MCF 10A (cell line): ENCODE data around the gene FOXK1. TPM values are rescaled to one million over a fixed set of nuclear protein-coding genes. Genes with fewer than 3 reads are reported as not detected.

ENCODE experiments used
- BruUV-seq: library from RNA; stranded (reverse); fragments of 400-500 nt; replicated peaks from 2 replicates; lab custom pipeline; 2021; lab: Mats Ljungman, UMichigan
- CTCF ChIA-PET: fragments of 300-600 bp; sonication (Branson Sonifier 250); formaldehyde crosslinking; extraction: SDS; loops from one replicate; lab custom pipeline; 2021; ENCODE audit warnings: antibody characterized with exemption, inconsistent platforms; lab: Yijun Ruan, JAX
- POLR2A ChIA-PET: fragments of 300-600, 350-650 bp; sonication (Branson Sonifier 250); formaldehyde crosslinking; extraction: SDS; loops from one replicate; lab custom pipeline; 2020; ENCODE audit warnings: antibody characterized with exemption, inconsistent platforms; lab: Yijun Ruan, JAX
- DNase-seq: peaks from one replicate; pipeline ENCODE4 v3.0.0-alpha.2; 2018; ENCODE audit not compliant: unreplicated experiment
- H3K27ac Mint-ChIP-seq: one replicate; pipeline ENCODE4 v1.8.0; 2022; ENCODE audit warnings: mild to moderate bottlenecking, low read depth, mixed read lengths; ENCODE audit not compliant: unreplicated experiment
- H3K27me3 Mint-ChIP-seq: one replicate; pipeline ENCODE4 v1.8.0; 2022; ENCODE audit warnings: mixed read lengths; ENCODE audit not compliant: insufficient read depth, unreplicated experiment
- H3K36me3 Mint-ChIP-seq: one replicate; pipeline ENCODE4 v1.8.0; 2022; ENCODE audit warnings: mild to moderate bottlenecking, moderate library complexity, mixed read lengths; ENCODE audit not compliant: insufficient read depth, unreplicated experiment
- H3K4me1 Mint-ChIP-seq: one replicate; pipeline ENCODE4 v1.8.0; 2022; ENCODE audit warnings: mixed read lengths; ENCODE audit not compliant: insufficient read depth, unreplicated experiment
- H3K4me3 Mint-ChIP-seq: one replicate; pipeline ENCODE4 v1.8.0; 2022; ENCODE audit warnings: mild to moderate bottlenecking, moderate library complexity, mixed read lengths; ENCODE audit not compliant: unreplicated experiment
- H3K9me3 Mint-ChIP-seq: one replicate; pipeline ENCODE4 v1.8.0; 2022; ENCODE audit warnings: mixed read lengths; ENCODE audit not compliant: unreplicated experiment
- CTCF ChIP-seq: fragments of 200-600 bp; IDR thresholded peaks from one replicate; pipeline ENCODE4 v1.8.0; 2022; ENCODE audit warnings: antibody characterized with exemption, mild to moderate bottlenecking; ENCODE audit not compliant: unreplicated experiment
- intact Hi-C: fragments of 100-400 bp; cut with micrococcal nuclease; formaldehyde crosslinking; loops from 2 replicates; pipeline ENCODE4 v1.14.1; 2022
- total RNA-seq: library from RNA; stranded (reverse); gene quantifications from 2 replicates; pipeline ENCODE4 v1.2.3, GENCODE V29; 2022

FOXK1 gene
- total RNA-seq, 1 experiment from 2014 or later: 37.7 TPM

- ChIA-PET POLR2A (interaction anchor here (0.7 to 1.0 kb wide), 2 partner anchors 42 to 903 kb away, joined by 3 to 4 read pairs; no protein-coding TSS in a partner anchor), CTCF (interaction anchor here (0.7 to 1.2 kb wide), 3 partner anchors 25 to 1777 kb away, joined by 3 read pairs; no protein-coding TSS in a partner anchor)
- intact Hi-C loops: no loop called here
- Mint-ChIP-seq H3K4me3 (no peak overlapping the region), H3K4me1 (peaks cover 5% of the 10 kb centered on the region), H3K36me3 (no peaks in the 10 kb centered on the region), H3K27me3 (no peaks in the 10 kb centered on the region), H3K27ac (no peak overlapping the region), H3K9me3 (no peaks in the 10 kb centered on the region)
- no peak for DNase-seq
- BruUV-seq: no TSS peak
- TF ChIP-seq CTCF: no peak
Measured at GRCh38 chr7:4638781-4639575, 43.1 kb upstream of the FOXK1 start.

- TF ChIP-seq CTCF: no peak
- Mint-ChIP-seq H3K27me3 (no peaks in the 10 kb centered on the region), H3K36me3 (no peaks in the 10 kb centered on the region), H3K4me1 (peaks cover 5% of the 10 kb centered on the region), H3K27ac (peak overlapping the region; percentile 93), H3K9me3 (no peaks in the 10 kb centered on the region), H3K4me3 (peak overlapping the region; percentile 89)
- ChIA-PET CTCF (interaction anchor here (0.5 to 2.8 kb wide), 11 partner anchors 8 to 388 kb away, joined by 3 to 8 read pairs (median 4); no protein-coding TSS in a partner anchor), POLR2A (interaction anchor here (0.6 to 3.3 kb wide), 24 partner anchors 8 to 335 kb away, joined by 3 to 100 read pairs (median 6); partner anchors contain the start of genes AP5Z1 and FOXK1)
- intact Hi-C loops: loop anchor here (1.0 kb wide), 2 partner anchors 43 to 104 kb away; no protein-coding TSS in a partner anchor
- no TSS peak for BruUV-seq
- no peak for DNase-seq
Measured at GRCh38 chr7:4641091-4641666, 40.9 kb upstream of the FOXK1 start.

- CTCF ChIA-PET: interaction anchor here (0.5 to 2.8 kb wide), 16 partner anchors 9 to 441 kb away, joined by 3 to 8 read pairs (median 4); no protein-coding TSS in a partner anchor
Measured at GRCh38 chr7:4641667-4642467, 40.2 kb upstream of the FOXK1 start.

More at GRCh38 chr7:4641667-4642467, 40.2 kb upstream of the FOXK1 start:
- H3K27me3 Mint-ChIP-seq: no peaks in the 10 kb centered on the region
- peak; percentile 33 for TF ChIP-seq CTCF
- H3K36me3 Mint-ChIP-seq: no peaks in the 10 kb centered on the region
- intact Hi-C loops: loop anchor here (1.0 kb wide), 2 partner anchors 42 to 103 kb away; no protein-coding TSS in a partner anchor
- POLR2A ChIA-PET: interaction anchor here (0.6 to 3.3 kb wide), 25 partner anchors 8 to 749 kb away, joined by 3 to 100 read pairs (median 6); partner anchors contain the start of genes AP5Z1 and FOXK1
- H3K9me3 Mint-ChIP-seq: no peaks in the 10 kb centered on the region
- peaks cover 5% of the 10 kb centered on the region for H3K4me1 Mint-ChIP-seq
- peak overlapping the region; percentile 93 for H3K27ac Mint-ChIP-seq
- H3K4me3 Mint-ChIP-seq: peak overlapping the region; percentile 89
- no TSS peak for BruUV-seq
- peak; percentile 90 for DNase-seq
